Measurements from ENCODE around the gene PRKCSH. TPM values are rescaled to one million over a fixed set of nuclear protein-coding genes. Genes with fewer than 3 reads are reported as not detected.

The PRKCSH gene
- total RNA-seq, 1 donor from 2014 or later = 403 TPM

- Mint-ChIP-seq H3K4me1 (ENCODE audit: unreplicated experiment) (peaks cover 4% of the 10 kb centered on the region), H3K4me3 (peak overlapping the region; percentile 36), H3K27ac (no peak overlapping the region), H3K36me3 (peaks cover 4% of the 10 kb centered on the region), H3K9me3 (no peaks in the 10 kb centered on the region), H3K27me3 (peaks cover 27% of the 10 kb centered on the region)
- no peak for TF ChIP-seq CTCF (conservative IDR thresholded peaks at IDR 0.05)
- DNase-seq (ENCODE audit: extremely low spot score, unreplicated experiment) = no peak
Observed at GRCh38 chr19:11485245-11485837, 49.9 kb downstream of the PRKCSH start.

DNA sequence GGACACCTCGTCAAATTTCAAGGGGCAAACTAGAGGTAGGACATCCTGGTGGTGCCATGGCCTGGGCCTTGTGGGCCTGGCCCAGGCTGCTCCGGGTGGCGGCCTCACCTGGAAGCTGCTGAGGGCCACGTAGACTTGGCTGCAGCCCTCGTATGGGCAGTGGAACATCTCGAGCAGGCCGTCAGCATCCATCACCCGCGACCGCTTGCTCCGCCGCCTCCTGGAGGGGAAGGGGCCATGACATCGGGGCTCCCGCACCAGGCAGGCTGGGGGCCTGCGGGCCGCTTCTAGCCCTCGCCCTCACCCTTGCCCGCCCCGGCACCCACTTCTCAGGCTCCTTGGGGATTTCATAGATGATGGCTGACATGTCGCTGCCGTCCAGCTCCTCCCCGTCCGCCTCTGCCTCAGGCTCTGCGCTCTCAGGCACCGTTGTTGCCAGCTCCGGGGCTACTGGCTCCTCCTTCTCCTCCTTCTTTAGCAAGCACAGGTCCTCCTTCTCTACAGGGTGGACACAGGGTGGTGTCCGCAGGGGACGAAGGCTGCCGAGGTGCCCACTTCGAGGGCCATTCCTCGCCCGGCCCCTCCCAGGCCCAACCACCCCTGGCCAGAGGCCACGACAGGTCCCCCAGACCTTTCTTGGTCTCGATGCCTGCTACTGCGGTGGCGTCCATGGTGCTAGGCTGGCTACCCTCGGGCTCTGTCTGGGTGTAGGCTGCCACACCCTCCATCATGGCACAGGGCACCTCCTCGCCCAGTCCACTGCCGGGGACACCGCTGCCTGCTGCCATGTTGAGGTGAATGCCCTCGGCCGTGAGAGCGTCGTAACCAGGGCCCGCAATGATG lies 51.4 kb downstream of the PRKCSH start:
- DNase-seq (ENCODE audit: extremely low spot score, unreplicated experiment) = no peak
- H3K4me1 Mint-ChIP-seq (ENCODE audit: unreplicated experiment) = no peaks in the 10 kb centered on the region
- H3K27me3 Mint-ChIP-seq = peaks cover 18% of the 10 kb centered on the region
- H3K9me3 Mint-ChIP-seq = no peaks in the 10 kb centered on the region
- peaks cover 9% of the 10 kb centered on the region for H3K36me3 Mint-ChIP-seq
- no peak overlapping the region for H3K27ac Mint-ChIP-seq
- TF ChIP-seq CTCF (conservative IDR thresholded peaks at IDR 0.05) = no peak
- no peak overlapping the region for H3K4me3 Mint-ChIP-seq

- Mint-ChIP-seq H3K4me1 (ENCODE audit: unreplicated experiment) (no peaks in the 10 kb centered on the region), H3K27me3 (peaks cover 2% of the 10 kb centered on the region), H3K27ac (no peak overlapping the region), H3K4me3 (no peak overlapping the region), H3K9me3 (no peaks in the 10 kb centered on the region), H3K36me3 (peaks cover 9% of the 10 kb centered on the region)
- no peak for TF ChIP-seq CTCF (conservative IDR thresholded peaks at IDR 0.05)
- no peak for DNase-seq (ENCODE audit: extremely low spot score, unreplicated experiment)
Observed at GRCh38 chr19:11489378-11489777, 53.9 kb downstream of the PRKCSH start.

DNA sequence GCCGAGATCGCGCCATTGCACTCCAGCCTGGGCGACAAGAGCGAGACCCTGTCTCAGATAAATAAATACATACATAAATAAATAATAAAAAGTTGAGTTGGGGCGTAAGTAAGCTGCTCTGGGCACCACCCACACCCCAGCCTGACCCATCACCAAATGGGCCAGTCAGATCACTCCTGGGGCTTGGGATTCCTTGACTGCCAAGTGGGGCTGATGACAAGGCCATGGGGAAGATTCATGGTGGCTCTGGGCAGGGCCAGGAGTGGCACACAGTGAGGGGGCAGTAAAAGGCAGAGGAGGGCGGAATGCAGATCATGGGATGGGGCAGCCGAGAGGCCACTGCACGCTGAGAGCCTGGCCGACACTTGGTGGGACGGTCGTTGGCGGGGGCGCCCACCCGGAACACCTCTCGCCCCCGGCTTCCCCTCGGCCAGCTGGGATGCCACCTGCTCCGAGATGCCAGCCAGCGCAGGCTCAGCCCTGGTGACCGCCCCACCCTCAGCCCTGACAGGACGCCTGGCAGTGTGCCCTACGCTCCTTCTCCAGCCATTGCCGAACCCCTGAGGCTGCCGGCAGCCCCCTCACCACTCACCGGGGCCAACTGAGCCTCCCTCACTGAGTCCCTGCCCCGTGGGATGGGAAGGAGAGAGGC lies 59.3 kb downstream of the PRKCSH start:
- no peaks in the 10 kb centered on the region for H3K9me3 Mint-ChIP-seq
- no peak overlapping the region for H3K4me3 Mint-ChIP-seq
- H3K27me3 Mint-ChIP-seq = no peaks in the 10 kb centered on the region
- no peak for TF ChIP-seq CTCF (conservative IDR thresholded peaks at IDR 0.05)
- H3K27ac Mint-ChIP-seq = no peak overlapping the region
- no peaks in the 10 kb centered on the region for H3K4me1 Mint-ChIP-seq (ENCODE audit: unreplicated experiment)
- H3K36me3 Mint-ChIP-seq = peaks cover 5% of the 10 kb centered on the region
- DNase-seq (ENCODE audit: extremely low spot score, unreplicated experiment) = no peak

DNA sequence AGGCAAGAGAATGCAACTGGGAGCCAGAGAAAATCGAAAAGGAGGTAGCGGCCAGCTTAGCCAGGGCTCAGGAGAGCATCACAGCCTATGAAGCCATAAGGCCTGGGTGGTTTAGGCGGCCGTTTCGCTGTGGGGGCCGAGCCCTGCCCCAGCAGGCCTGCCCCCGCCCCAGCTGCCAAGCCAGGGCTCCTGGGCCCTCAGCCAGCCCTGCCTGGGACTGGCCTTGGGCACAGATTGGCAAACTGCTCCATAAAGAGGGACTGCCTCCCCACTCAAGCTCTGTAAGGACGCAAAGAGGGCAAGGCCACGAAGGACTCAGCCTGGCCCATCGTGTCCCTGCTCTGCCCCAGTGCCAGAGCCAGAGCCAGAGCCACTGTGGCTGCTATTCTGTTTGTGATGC lies 60.0 kb downstream of the PRKCSH start:
- TF ChIP-seq CTCF (conservative IDR thresholded peaks at IDR 0.05) = no peak
- no peaks in the 10 kb centered on the region for H3K9me3 Mint-ChIP-seq
- no peaks in the 10 kb centered on the region for H3K4me1 Mint-ChIP-seq (ENCODE audit: unreplicated experiment)
- H3K27me3 Mint-ChIP-seq = no peaks in the 10 kb centered on the region
- H3K27ac Mint-ChIP-seq = no peak overlapping the region
- H3K36me3 Mint-ChIP-seq = peaks cover 5% of the 10 kb centered on the region
- DNase-seq (ENCODE audit: extremely low spot score, unreplicated experiment) = no peak
- no peak overlapping the region for H3K4me3 Mint-ChIP-seq
